SHP77 treated with DMSO at 0.1 percent for 48 hours (cell line): ENCODE measurements around the gene PRKCQ.
"Not testable (repeated sequence)": the region's sequence is repeated elsewhere in the genome, so short reads cannot be mapped to it uniquely, and the experiment has no call there.

Experiments used
- DNase-seq: peaks from one replicate; lab custom pipeline; 2025; lab: John Stamatoyannopoulos, UW

PRKCQ gene

GRCh38 chr10:6491841-6492609 lies 88.1 kb downstream of the PRKCQ start:
- DNase-seq = no peak

- no peak for DNase-seq
Observed at GRCh38 chr10:6490614-6491013, 89.5 kb downstream of the PRKCQ start.

- no peak for DNase-seq
Observed at GRCh38 chr10:6487920-6488319, 92.2 kb downstream of the PRKCQ start.

- no peak for DNase-seq
Observed at GRCh38 chr10:6486309-6486708, 93.8 kb downstream of the PRKCQ start.

- DNase-seq = no peak
Observed at GRCh38 chr10:6482737-6483357, 97.2 kb downstream of the PRKCQ start.

GRCh38 chr10:6478722-6479121 lies 101.4 kb downstream of the PRKCQ start:
- no peak for DNase-seq

GRCh38 chr10:6476989-6477388 lies 103.1 kb downstream of the PRKCQ start:
- DNase-seq = no peak

- no peak for DNase-seq
Observed at GRCh38 chr10:6474871-6475270, 105.2 kb downstream of the PRKCQ start.

- no peak for DNase-seq
Observed at GRCh38 chr10:6473901-6474370, 106.1 kb downstream of the PRKCQ start.

- DNase-seq = no peak
Observed at GRCh38 chr10:6473430-6473829, 106.6 kb downstream of the PRKCQ start.

GRCh38 chr10:6472710-6473005 lies 107.4 kb downstream of the PRKCQ start:
- not testable (repeated sequence) for DNase-seq

GRCh38 chr10:6470894-6471618 lies 109.0 kb downstream of the PRKCQ start:
- DNase-seq = no peak

- no peak for DNase-seq
Observed at GRCh38 chr10:6469661-6470060, 110.4 kb downstream of the PRKCQ start.

GRCh38 chr10:6465854-6466601 lies 114.0 kb downstream of the PRKCQ start:
- DNase-seq = no peak

- DNase-seq = no peak
Observed at GRCh38 chr10:6465437-6465836, 114.6 kb downstream of the PRKCQ start.

GRCh38 chr10:6464862-6465430 lies 115.1 kb downstream of the PRKCQ start:
- no peak for DNase-seq

- no peak for DNase-seq
Observed at GRCh38 chr10:6463366-6463765, 116.7 kb downstream of the PRKCQ start.

GRCh38 chr10:6461961-6462360 lies 118.1 kb downstream of the PRKCQ start:
- no peak for DNase-seq

GRCh38 chr10:6460861-6461409 lies 119.1 kb downstream of the PRKCQ start:
- no peak for DNase-seq

GRCh38 chr10:6458814-6459213 lies 121.3 kb downstream of the PRKCQ start:
- DNase-seq = no peak

- no peak for DNase-seq
Observed at GRCh38 chr10:6457376-6457775, 122.7 kb downstream of the PRKCQ start.

GRCh38 chr10:6456067-6456466 lies 124.0 kb downstream of the PRKCQ start:
- DNase-seq = no peak
